IMR-90 (cell line): ENCODE data around the gene FDPS. TPM values are rescaled to one million over a fixed set of nuclear protein-coding genes. Genes with fewer than 3 reads are reported as not detected.

Source experiments
- ATAC-seq: fragments of 200-7000 bp; cut with Tn5 transposase; 2 replicates; pipeline ENCODE4 v1.9.1; 2020; ENCODE audit warnings: low read depth, mild to moderate bottlenecking, moderate library complexity
- BruUV-seq: library from RNA; stranded (reverse); fragments of 400-500 nt; replicated peaks from 2 replicates; lab custom pipeline; 2021; lab: Mats Ljungman, UMichigan
- CTCF ChIA-PET: fragments of 300-600 bp; formaldehyde crosslinking; extraction: SDS; loops from one replicate; lab custom pipeline; 2021; ENCODE audit warnings: antibody characterized with exemption; lab: Yijun Ruan, JAX
- POLR2A ChIA-PET: fragments of 300-600 bp; sonication (Branson Sonifier 250); formaldehyde crosslinking; loops from one replicate; lab custom pipeline; 2022; ENCODE audit warnings: antibody characterized with exemption; ENCODE audit not compliant: unreplicated experiment; lab: Charles Lee
- DNase-seq: peaks from one replicate; pipeline ENCODE4 v3.0.0; 2013
- H2AFZ ChIP-seq: replicated peaks from 2 replicates; pipeline ENCODE3; 2013; ENCODE audit warnings: low read length, mild to moderate bottlenecking; ENCODE audit not compliant: poor library complexity
- H2AK5ac ChIP-seq: 2 replicates; pipeline ENCODE4 v1.6.1; 2013; ENCODE audit warnings: low read depth, low read length, inconsistent platforms
- H2AK9ac ChIP-seq: replicated peaks from 2 replicates; pipeline ENCODE3; 2013; ENCODE audit warnings: mild to moderate bottlenecking, low read depth, low read length, moderate library complexity; ENCODE audit not compliant: poor library complexity
- H2BK120ac ChIP-seq: 2 replicates; pipeline ENCODE4 v1.6.1; 2013; ENCODE audit warnings: low read depth, low read length, inconsistent platforms
- H2BK15ac ChIP-seq: 3 replicates; pipeline ENCODE4 v1.6.1; 2013; ENCODE audit warnings: low read depth, low read length, inconsistent platforms
- H2BK20ac ChIP-seq: 2 replicates; pipeline ENCODE4 v1.6.1; 2013; ENCODE audit warnings: low read depth, mild to moderate bottlenecking, inconsistent platforms, low read length, moderate library complexity
- H2BK5ac ChIP-seq: 2 replicates; pipeline ENCODE4 v1.6.1; 2013; ENCODE audit warnings: mild to moderate bottlenecking, low read depth, low read length, inconsistent platforms; ENCODE audit not compliant: poor library complexity, severe bottlenecking
- H3K14ac ChIP-seq: replicated peaks from 2 replicates; pipeline ENCODE4 v1.6.1; 2013; ENCODE audit warnings: low read depth, low read length, inconsistent platforms
- H3K18ac ChIP-seq: 2 replicates; pipeline ENCODE4 v1.6.1; 2013; ENCODE audit warnings: low read depth, low read length, control low read depth
- H3K23ac ChIP-seq: 2 replicates; pipeline ENCODE4 v1.6.1; 2013; ENCODE audit warnings: low read depth, low read length, inconsistent platforms
- H3K27ac ChIP-seq: 2 replicates; pipeline ENCODE4 v1.5.1; 2013; ENCODE audit warnings: mild to moderate bottlenecking, control low read depth, low read length; ENCODE audit not compliant: insufficient read depth
- H3K27me3 ChIP-seq: 2 replicates; pipeline ENCODE4 v1.6.1; 2013; ENCODE audit warnings: low read length; ENCODE audit not compliant: control insufficient read depth, insufficient read depth
- H3K36me3 ChIP-seq: 2 replicates; pipeline ENCODE4 v1.6.1; 2013; ENCODE audit warnings: low read length, mixed read lengths; ENCODE audit not compliant: control insufficient read depth, insufficient read depth
- H3K4ac ChIP-seq: 2 replicates; pipeline ENCODE4 v1.6.1; 2013; ENCODE audit warnings: low read depth, low read length, inconsistent platforms
- H3K4me1 ChIP-seq: 2 replicates; pipeline ENCODE4 v1.6.1; 2013; ENCODE audit warnings: low read length, mixed read lengths; ENCODE audit not compliant: control insufficient read depth, insufficient read depth
- H3K4me2 ChIP-seq: 2 replicates; pipeline ENCODE4 v1.6.1; 2013; ENCODE audit warnings: low read depth, mild to moderate bottlenecking, control low read depth, low read length, moderate library complexity
- H3K4me3 ChIP-seq: 2 replicates; pipeline ENCODE4 v1.5.1; 2013; ENCODE audit warnings: low read depth, mild to moderate bottlenecking, control low read depth, low read length, moderate library complexity; ENCODE audit not compliant: insufficient read depth
- H3K56ac ChIP-seq: 2 replicates; pipeline ENCODE4 v1.6.1; 2013; ENCODE audit warnings: low read length, inconsistent platforms; ENCODE audit not compliant: insufficient read depth; ENCODE audit errors: extremely low read depth
- H3K79me1 ChIP-seq, 2 experiments: 2 replicates each; pipeline ENCODE4 v1.6.1; 2013; ENCODE audit warnings: low read length in 2 of 2, inconsistent platforms in 1 of 2, low read depth in 1 of 2
- H3K9ac ChIP-seq: 2 replicates; pipeline ENCODE4 v1.6.1; 2013; ENCODE audit warnings: low read depth, low read length, control low read depth
- H3K9me1 ChIP-seq: 2 replicates; pipeline ENCODE4 v1.6.1; 2013; ENCODE audit warnings: low read length, inconsistent platforms; ENCODE audit not compliant: insufficient read depth
- H3K9me3 ChIP-seq: 2 replicates; pipeline ENCODE4 v1.6.1; 2013; ENCODE audit warnings: low read length; ENCODE audit not compliant: control insufficient read depth, insufficient read depth
- H4K20me1 ChIP-seq: 2 replicates; pipeline ENCODE4 v1.6.1; 2013; ENCODE audit warnings: low read length, inconsistent platforms; ENCODE audit not compliant: insufficient read depth
- H4K5ac ChIP-seq: 2 replicates; pipeline ENCODE4 v1.6.1; 2013; ENCODE audit warnings: mild to moderate bottlenecking, low read depth, low read length, control low read depth
- H4K8ac ChIP-seq, 2 experiments: 2 replicates each; pipeline ENCODE4 v1.6.1; 2013; ENCODE audit warnings: low read depth in 2 of 2, low read length in 2 of 2, control low read depth in 1 of 2, inconsistent platforms in 1 of 2
- H4K91ac ChIP-seq: 2 replicates; pipeline ENCODE4 v1.6.1; 2013; ENCODE audit warnings: low read depth, low read length, inconsistent platforms; ENCODE audit not compliant: insufficient read depth
- BHLHE40 ChIP-seq: fragments of 150-350 bp; IDR thresholded peaks from 2 replicates; pipeline ENCODE4 v1.6.1; 2016; ENCODE audit warnings: mild to moderate bottlenecking, low read depth, low read length
- CEBPB ChIP-seq: IDR thresholded peaks from 2 replicates; pipeline ENCODE4 v1.6.1; 2012; ENCODE audit warnings: low read depth, low read length, improper control_type of control experiment
- CHD1 ChIP-seq: IDR thresholded peaks from 2 replicates; pipeline ENCODE4 v1.6.1; 2012; ENCODE audit warnings: low read depth, low read length, improper control_type of control experiment
- FOS ChIP-seq: fragments of 150-350 bp; IDR thresholded peaks from 2 replicates; pipeline ENCODE4 v1.6.1; 2016; ENCODE audit warnings: low read depth, low read length
- MAZ ChIP-seq: IDR thresholded peaks from 2 replicates; pipeline ENCODE4 v1.6.1; 2012; ENCODE audit warnings: low read depth, mild to moderate bottlenecking, low read length, improper control_type of control experiment, moderate library complexity, borderline replicate concordance
- POLR2A ChIP-seq: IDR thresholded peaks from 2 replicates; pipeline ENCODE4 v1.6.1; 2012; ENCODE audit warnings: mild to moderate bottlenecking, low read depth, low read length
- RAD21 ChIP-seq: IDR thresholded peaks from 2 replicates; pipeline ENCODE4 v1.6.1; 2012; ENCODE audit warnings: low read length, improper control_type of control experiment
- SMC3 ChIP-seq: fragments of 150-350 bp; IDR thresholded peaks from 2 replicates; pipeline ENCODE4 v1.6.1; 2016; ENCODE audit warnings: low read depth, mild to moderate bottlenecking, antibody characterized with exemption, low read length, moderate library complexity
- WGBS, 2 experiments: methylation state at CpG; one replicate each; pipeline versions ENCODE4 v1.1.5 to v1.1.7; 2013; ENCODE audit warnings: missing lambda C conversion rate in 2 of 2; ENCODE audit not compliant: insufficient read length in 1 of 2; ENCODE audit errors: extremely low coverage in 2 of 2; 5-methylcytosine and 5-hydroxymethylcytosine counted together
- dilution Hi-C: fragments of 300-500 bp; cut with HindIII; formaldehyde crosslinking; loops from one replicate; pipeline ENCODE4 v1.14.3; 2018; ENCODE audit warnings: low sequenced_read_pairs; ENCODE audit not compliant: unreplicated experiment
- in situ Hi-C: fragments of 300-500 bp; cut with MboI; formaldehyde crosslinking; loops from 3 replicates; pipeline ENCODE4 v1.14.3; 2019; ENCODE audit warnings: low sequenced_read_pairs, inconsistent platforms, mixed read lengths
- intact Hi-C: fragments of 100-400 bp; cut with micrococcal nuclease; formaldehyde crosslinking; loops from 2 replicates; pipeline ENCODE4 v1.10.0; 2022
- polyA plus RNA-seq, 3 experiments: library from polyadenylated mRNA; depleted of rRNA; stranded (reverse); fragments of >200 nt; gene quantifications; 2 replicates each; pipeline ENCODE4 v1.2.3, GENCODE V29; 2012; ENCODE audit warnings: low replicate concordance in 1 of 3
- total RNA-seq: library from RNA; depleted of rRNA; stranded (reverse); fragments of >200 nt; gene quantifications from 2 replicates; pipeline ENCODE4 v1.2.3, GENCODE V29; 2012

Gene FDPS
- total and polyA plus RNA-seq, 2 of the 4 experiments (the other 2 are of a cell fraction) = 183 to 191 TPM

DNA sequence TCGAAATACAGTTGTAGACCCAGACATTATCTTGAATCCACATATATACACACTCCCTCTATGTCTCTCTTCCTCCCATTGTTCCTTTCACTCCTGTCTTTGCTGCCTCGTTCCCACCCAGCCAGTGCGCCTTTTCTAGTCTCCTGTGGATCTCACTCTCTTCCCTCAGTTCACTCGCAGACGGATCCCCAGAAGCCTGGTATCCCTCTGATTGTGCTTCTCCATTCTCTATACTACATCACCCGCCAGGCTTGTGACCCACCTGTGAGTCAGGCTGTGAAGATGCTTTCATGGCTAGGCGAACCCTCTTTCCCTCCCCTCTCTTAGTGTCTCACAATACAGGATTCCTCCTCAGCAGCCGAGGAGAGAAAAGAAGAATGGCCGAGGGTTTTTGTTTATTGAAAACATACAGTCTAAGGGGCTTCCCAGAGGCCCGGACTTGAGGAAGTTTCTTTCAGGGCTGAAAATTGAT, 29.9 kb upstream of the FDPS start:
- H3K9me1 ChIP-seq = peaks cover 5% of the 10 kb centered on the region
- H4K91ac ChIP-seq = no peak overlapping the region
- H3K9me3 ChIP-seq = no peaks in the 10 kb centered on the region
- H3K36me3 ChIP-seq = no peaks in the 10 kb centered on the region
- H2AK9ac ChIP-seq = no peak overlapping the region
- H3K14ac ChIP-seq = no peak overlapping the region
- H3K23ac ChIP-seq = no peak overlapping the region
- H3K79me1 ChIP-seq = peaks cover 0 to 12% of the 10 kb centered on the region in 2 experiments; a peak in 2 of 4 replicates
- H4K5ac ChIP-seq = no peak overlapping the region
- H2BK5ac ChIP-seq = no peak overlapping the region
- no peak overlapping the region for H2AFZ ChIP-seq
- H3K4me2 ChIP-seq = peak overlapping the region; percentile 23; the same call in 1 of the 2 replicates
- H3K4ac ChIP-seq = no peak overlapping the region
- no peak overlapping the region for H2BK20ac ChIP-seq
- WGBS, 2 experiments = 50% methylated on average over 4 of the region's 10 CpGs; no CpG with 5 or more reads in 1 of the 2 experiments
- no peak overlapping the region for H3K18ac ChIP-seq
- H3K27ac ChIP-seq = no peak overlapping the region
- CTCF ChIA-PET = no interaction called here
- peaks cover 1% of the 10 kb centered on the region for H3K4me1 ChIP-seq
- TF ChIP-seq SMC3 (no peak), POLR2A (no peak), CHD1 (no peak), BHLHE40 (no peak), CEBPB (no peak), FOS (no peak), MAZ (no peak), RAD21 (no peak)
- BruUV-seq = no TSS peak
- no peaks in the 10 kb centered on the region; the same call in 1 of the 2 replicates for H4K20me1 ChIP-seq
- dilution Hi-C loops = no loop called here
- H2AK5ac ChIP-seq = no peak overlapping the region
- no peaks in the 10 kb centered on the region for H3K27me3 ChIP-seq
- intact Hi-C loops = loop anchor here (5.0 kb wide), 1 partner anchor 314 kb away; no protein-coding TSS in a partner anchor
- no peak overlapping the region for H3K9ac ChIP-seq
- DNase-seq (peak; percentile 14), ATAC-seq (no peak)
- H4K8ac ChIP-seq = no peak overlapping the region
- no peak overlapping the region for H3K4me3 ChIP-seq
- in situ Hi-C loops = loop anchor here (5.0 kb wide), 1 partner anchor 39 kb away; no protein-coding TSS in a partner anchor
- H2BK15ac ChIP-seq = no peak overlapping the region
- H2BK120ac ChIP-seq = no peak overlapping the region
- H3K56ac ChIP-seq = no peak overlapping the region
- POLR2A ChIA-PET = no interaction called here
